GM12878 (cell line): ENCODE measurements around the gene PADI3. TPM values are rescaled to one million over a fixed set of nuclear protein-coding genes. Genes with fewer than 3 reads are reported as not detected.

Experiments
- ATAC-seq: fragments of 200-7000 bp; cut with Tn5 transposase; 3 replicates; pipeline ENCODE4 v1.9.1; 2020; ENCODE audit warnings: mild to moderate bottlenecking, moderate library complexity
- BruUV-seq: library from RNA; stranded (reverse); fragments of 400-500 nt; replicated peaks from 2 replicates; lab custom pipeline; 2021; lab: Mats Ljungman, UMichigan
- CTCF ChIA-PET: fragments of 300-600 bp; sonication (Branson Sonifier 250); formaldehyde crosslinking; extraction: SDS; loops from one replicate; lab custom pipeline; 2021; ENCODE audit warnings: inconsistent platforms; lab: Yijun Ruan, JAX
- POLR2A ChIA-PET: fragments of 350-600 bp; formaldehyde crosslinking; extraction: SDS; loops from one replicate; lab custom pipeline; 2021; ENCODE audit warnings: inconsistent platforms; lab: Charles Lee
- RAD21 ChIA-PET: fragments of 300-600 bp; sonication (Branson Sonifier 250); formaldehyde crosslinking; loops from one replicate; lab custom pipeline; 2023; ENCODE audit warnings: antibody characterized with exemption; ENCODE audit not compliant: unreplicated experiment; lab: Charles Lee
- SMC1A ChIA-PET: fragments of 300-600 bp; sonication (Branson Sonifier 250); formaldehyde crosslinking; loops from one replicate; lab custom pipeline; 2023; ENCODE audit not compliant: unreplicated experiment, uncharacterized antibody; lab: Charles Lee
- DNase-seq: peaks from one replicate; pipeline ENCODE4 v3.0.0-alpha.2; 2011; ENCODE audit warnings: low read depth, low spot score
- FAIRE-seq: peaks from 3 replicates; lab custom pipeline; 2011; peaks lifted over from hg19 to GRCh38; lab: Jason Lieb, UNC
- H2AFZ ChIP-seq: 2 replicates; pipeline ENCODE4 v1.6.0; 2011; ENCODE audit warnings: low read depth, low read length, control low read depth; ENCODE audit not compliant: control insufficient read depth
- H3K27ac ChIP-seq: 2 replicates; pipeline ENCODE4 v1.5.1; 2011; ENCODE audit warnings: control low read depth; ENCODE audit not compliant: control insufficient read depth, insufficient read depth
- H3K27me3 ChIP-seq, 2 experiments: replicated peaks in 1 of 2; 2 replicates each; pipeline versions ENCODE4 v1.6.0 to v1.6.1; 2011; ENCODE audit warnings: low read length in 1 of 2; ENCODE audit not compliant: control insufficient read depth in 2 of 2, insufficient read depth in 2 of 2
- H3K36me3 ChIP-seq, 2 experiments: 2 replicates each; pipeline ENCODE4 v1.5.1; 2011; ENCODE audit warnings: low read length in 1 of 2; ENCODE audit not compliant: control insufficient read depth in 2 of 2, insufficient read depth in 2 of 2
- H3K4me1 ChIP-seq: 2 replicates; pipeline ENCODE4 v1.6.1; 2011; ENCODE audit warnings: mild to moderate bottlenecking, low read length, moderate library complexity, mixed read lengths; ENCODE audit not compliant: control insufficient read depth, insufficient read depth
- H3K4me2 ChIP-seq: 2 replicates; pipeline ENCODE4 v1.6.0; 2011; ENCODE audit warnings: control low read depth; ENCODE audit not compliant: control insufficient read depth, insufficient read depth
- H3K4me3 ChIP-seq: fragments of 200-600 bp; sonication (generic); 2 replicates; pipeline ENCODE4 v1.5.1; 2016
- H3K79me2 ChIP-seq: 2 replicates; pipeline ENCODE4 v1.6.0; 2011; ENCODE audit warnings: low read length; ENCODE audit not compliant: control insufficient read depth, insufficient read depth
- H3K9ac ChIP-seq: 2 replicates; pipeline ENCODE4 v1.8.0; 2011; ENCODE audit warnings: low read length, control low read depth, mixed read lengths; ENCODE audit not compliant: control insufficient read depth, insufficient read depth
- H3K9me3 ChIP-seq: replicated peaks from 3 replicates; pipeline ENCODE4 v1.5.1; 2011; ENCODE audit warnings: mild to moderate bottlenecking, low read length; ENCODE audit not compliant: control insufficient read depth, insufficient read depth
- H4K20me1 ChIP-seq: 2 replicates; pipeline ENCODE4 v1.6.0; 2011; ENCODE audit not compliant: control insufficient read depth, insufficient read depth
- CBFB ChIP-seq: IDR thresholded peaks from 2 replicates; pipeline ENCODE4 v1.6.1; 2016; ENCODE audit warnings: antibody characterized with exemption, low read depth
- CHD1 ChIP-seq: IDR thresholded peaks from 2 replicates; pipeline ENCODE4 v1.6.1; 2012; ENCODE audit warnings: low read depth, low read length, improper control_type of control experiment
- FOXK2 ChIP-seq: fragments of 450-650 bp; IDR thresholded peaks from 2 replicates; pipeline ENCODE4 v1.6.1; 2017; ENCODE audit warnings: mild to moderate bottlenecking, moderate library complexity
- MLLT1 ChIP-seq: fragments of 450-650 bp; IDR thresholded peaks from 2 replicates; pipeline ENCODE4 v1.6.1; 2016; ENCODE audit warnings: mild to moderate bottlenecking
- NR2F1 ChIP-seq: fragments of 450-650 bp; conservative IDR thresholded peaks from 2 replicates; pipeline ENCODE4 v1.6.1; 2017; ENCODE audit warnings: mild to moderate bottlenecking
- POLR2A ChIP-seq: IDR thresholded peaks from 2 replicates; pipeline ENCODE4 v1.6.1; 2011; ENCODE audit warnings: low read depth, mild to moderate bottlenecking, low read length
- SREBF2 ChIP-seq: IDR thresholded peaks from 2 replicates; pipeline ENCODE4 v1.6.1; 2012; ENCODE audit warnings: mild to moderate bottlenecking, low read length
- ZNF384 ChIP-seq: IDR thresholded peaks from 2 replicates; pipeline ENCODE4 v1.6.1; 2012; ENCODE audit warnings: low read depth, mild to moderate bottlenecking, low read length, improper control_type of control experiment, borderline replicate concordance
- WGBS: methylation state at CpG from one replicate; pipeline ENCODE4 v1.1.6; 2016; ENCODE audit warnings: low lambda C conversion rate; ENCODE audit not compliant: insufficient replicate concordance, insufficient coverage; ENCODE audit errors: missing lambda C conversion rate; 5-methylcytosine and 5-hydroxymethylcytosine counted together
- in situ Hi-C: fragments of 300-500 bp; cut with MboI; formaldehyde crosslinking; loops from 9 replicates; pipeline ENCODE4 v1.14.3; 2018; ENCODE audit warnings: mixed read lengths
- intact Hi-C: fragments of 100-400 bp; cut with micrococcal nuclease; formaldehyde crosslinking; loops from one replicate; pipeline ENCODE4 v1.14.2; 2022; ENCODE audit not compliant: unreplicated experiment
- polyA plus RNA-seq, 11 experiments: library from polyadenylated mRNA; depleted of rRNA in 4 of 11; unstranded in 6 of 11; stranded (reverse) in 5 of 11; fragments of >200 nt; fragmentation: Nextera tagmentation in 4 of 11; fragmentation: Illumina TruSeq in 1 of 11; extraction: Ambion mirVana in 4 of 11; extraction: Trizol in 1 of 11; gene quantifications; 1 replicate in 1 of 11; 2 replicates in 10 of 11; pipeline versions ENCODE4 v1.2.1 to v1.2.3, GENCODE V29; 2011 to 2016; ENCODE audit warnings: inconsistent platforms in 2 of 11, missing spikeins in 2 of 11, low read depth in 1 of 11
- total RNA-seq, 4 experiments: library from RNA; depleted of rRNA in 3 of 4; stranded (reverse); fragments of >200 nt in 3 of 4; fragmentation: Illumina TruSeq in 1 of 4; extraction: Trizol in 1 of 4; gene quantifications; 2 replicates each; pipeline versions ENCODE4 v1.2.1 to v1.2.3, GENCODE V29; 2013 to 2021
- TF ChIP-seq, protein P1 (sequence below): fragments of 450-650 bp; IDR thresholded peaks from 2 replicates; pipeline ENCODE4 v1.6.1; 2017; ENCODE audit warnings: mild to moderate bottlenecking, low read depth, inconsistent platforms; ENCODE audit not compliant: poor library complexity, severe bottlenecking
- TF ChIP-seq, protein P2 (sequence below): fragments of 150-350 bp; IDR thresholded peaks from 2 replicates; pipeline ENCODE4 v1.6.1; 2014; ENCODE audit warnings: mild to moderate bottlenecking, low read depth, low read length
- TF ChIP-seq, protein P3 (sequence below): fragments of 450-650 bp; IDR thresholded peaks from 2 replicates; pipeline ENCODE4 v1.6.1; 2017; ENCODE audit warnings: mild to moderate bottlenecking, moderate library complexity

Gene PADI3
- total and polyA plus RNA-seq, 10 of the 15 experiments (the other 5 are each of a cell fraction or from before 2014, with no cell fraction given): 0.01 TPM; not detected in 9

GRCh38 chr1:17251701-17252376, 2.9 kb downstream of the PADI3 start:
- POLR2A ChIA-PET: no interaction called here
- H3K27me3 ChIP-seq: no peaks in the 10 kb centered on the region; a peak in 1 of 4 replicates
- no peak for DNase-seq
- H3K27ac ChIP-seq: no peak overlapping the region
- RAD21 ChIA-PET: interaction anchor here (0.6 kb wide), 1 partner anchor 76 kb away, joined by 3 read pairs; no protein-coding TSS in a partner anchor
- SMC1A ChIA-PET: no interaction called here
- CTCF ChIA-PET: interaction anchor here (1.9 kb wide), 1 partner anchor 15 kb away, joined by 4 read pairs; no protein-coding TSS in a partner anchor
- no peak overlapping the region for H2AFZ ChIP-seq
- H3K4me2 ChIP-seq: no peak overlapping the region
- H3K4me1 ChIP-seq: no peaks in the 10 kb centered on the region; the same call in 1 of the 2 replicates
- H3K36me3 ChIP-seq: no peaks in the 10 kb centered on the region
- ATAC-seq: no peak
- no peak overlapping the region for H3K9ac ChIP-seq
- in situ Hi-C loops (no loop called here), intact Hi-C loops (no loop called here)
- no peaks in the 10 kb centered on the region for H4K20me1 ChIP-seq
- BruUV-seq: no TSS peak
- no peak for FAIRE-seq
- 2% methylated on average over 3 of the region's 3 CpGs for WGBS
- H3K79me2 ChIP-seq: no peaks in the 10 kb centered on the region
- H3K9me3 ChIP-seq: no peaks in the 10 kb centered on the region
- TF ChIP-seq, protein P1, sequence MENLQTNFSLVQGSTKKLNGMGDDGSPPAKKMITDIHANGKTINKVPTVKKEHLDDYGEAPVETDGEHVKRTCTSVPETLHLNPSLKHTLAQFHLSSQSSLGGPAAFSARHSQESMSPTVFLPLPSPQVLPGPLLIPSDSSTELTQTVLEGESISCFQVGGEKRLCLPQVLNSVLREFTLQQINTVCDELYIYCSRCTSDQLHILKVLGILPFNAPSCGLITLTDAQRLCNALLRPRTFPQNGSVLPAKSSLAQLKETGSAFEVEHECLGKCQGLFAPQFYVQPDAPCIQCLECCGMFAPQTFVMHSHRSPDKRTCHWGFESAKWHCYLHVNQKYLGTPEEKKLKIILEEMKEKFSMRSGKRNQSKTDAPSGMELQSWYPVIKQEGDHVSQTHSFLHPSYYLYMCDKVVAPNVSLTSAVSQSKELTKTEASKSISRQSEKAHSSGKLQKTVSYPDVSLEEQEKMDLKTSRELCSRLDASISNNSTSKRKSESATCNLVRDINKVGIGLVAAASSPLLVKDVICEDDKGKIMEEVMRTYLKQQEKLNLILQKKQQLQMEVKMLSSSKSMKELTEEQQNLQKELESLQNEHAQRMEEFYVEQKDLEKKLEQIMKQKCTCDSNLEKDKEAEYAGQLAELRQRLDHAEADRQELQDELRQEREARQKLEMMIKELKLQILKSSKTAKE: no peak
- no peak for TF ChIP-seq ZNF384
- no peak for TF ChIP-seq MLLT1
- TF ChIP-seq FOXK2: no peak
- TF ChIP-seq, protein P2, sequence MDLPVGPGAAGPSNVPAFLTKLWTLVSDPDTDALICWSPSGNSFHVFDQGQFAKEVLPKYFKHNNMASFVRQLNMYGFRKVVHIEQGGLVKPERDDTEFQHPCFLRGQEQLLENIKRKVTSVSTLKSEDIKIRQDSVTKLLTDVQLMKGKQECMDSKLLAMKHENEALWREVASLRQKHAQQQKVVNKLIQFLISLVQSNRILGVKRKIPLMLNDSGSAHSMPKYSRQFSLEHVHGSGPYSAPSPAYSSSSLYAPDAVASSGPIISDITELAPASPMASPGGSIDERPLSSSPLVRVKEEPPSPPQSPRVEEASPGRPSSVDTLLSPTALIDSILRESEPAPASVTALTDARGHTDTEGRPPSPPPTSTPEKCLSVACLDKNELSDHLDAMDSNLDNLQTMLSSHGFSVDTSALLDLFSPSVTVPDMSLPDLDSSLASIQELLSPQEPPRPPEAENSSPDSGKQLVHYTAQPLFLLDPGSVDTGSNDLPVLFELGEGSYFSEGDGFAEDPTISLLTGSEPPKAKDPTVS: no peak
- TF ChIP-seq, protein P3, sequence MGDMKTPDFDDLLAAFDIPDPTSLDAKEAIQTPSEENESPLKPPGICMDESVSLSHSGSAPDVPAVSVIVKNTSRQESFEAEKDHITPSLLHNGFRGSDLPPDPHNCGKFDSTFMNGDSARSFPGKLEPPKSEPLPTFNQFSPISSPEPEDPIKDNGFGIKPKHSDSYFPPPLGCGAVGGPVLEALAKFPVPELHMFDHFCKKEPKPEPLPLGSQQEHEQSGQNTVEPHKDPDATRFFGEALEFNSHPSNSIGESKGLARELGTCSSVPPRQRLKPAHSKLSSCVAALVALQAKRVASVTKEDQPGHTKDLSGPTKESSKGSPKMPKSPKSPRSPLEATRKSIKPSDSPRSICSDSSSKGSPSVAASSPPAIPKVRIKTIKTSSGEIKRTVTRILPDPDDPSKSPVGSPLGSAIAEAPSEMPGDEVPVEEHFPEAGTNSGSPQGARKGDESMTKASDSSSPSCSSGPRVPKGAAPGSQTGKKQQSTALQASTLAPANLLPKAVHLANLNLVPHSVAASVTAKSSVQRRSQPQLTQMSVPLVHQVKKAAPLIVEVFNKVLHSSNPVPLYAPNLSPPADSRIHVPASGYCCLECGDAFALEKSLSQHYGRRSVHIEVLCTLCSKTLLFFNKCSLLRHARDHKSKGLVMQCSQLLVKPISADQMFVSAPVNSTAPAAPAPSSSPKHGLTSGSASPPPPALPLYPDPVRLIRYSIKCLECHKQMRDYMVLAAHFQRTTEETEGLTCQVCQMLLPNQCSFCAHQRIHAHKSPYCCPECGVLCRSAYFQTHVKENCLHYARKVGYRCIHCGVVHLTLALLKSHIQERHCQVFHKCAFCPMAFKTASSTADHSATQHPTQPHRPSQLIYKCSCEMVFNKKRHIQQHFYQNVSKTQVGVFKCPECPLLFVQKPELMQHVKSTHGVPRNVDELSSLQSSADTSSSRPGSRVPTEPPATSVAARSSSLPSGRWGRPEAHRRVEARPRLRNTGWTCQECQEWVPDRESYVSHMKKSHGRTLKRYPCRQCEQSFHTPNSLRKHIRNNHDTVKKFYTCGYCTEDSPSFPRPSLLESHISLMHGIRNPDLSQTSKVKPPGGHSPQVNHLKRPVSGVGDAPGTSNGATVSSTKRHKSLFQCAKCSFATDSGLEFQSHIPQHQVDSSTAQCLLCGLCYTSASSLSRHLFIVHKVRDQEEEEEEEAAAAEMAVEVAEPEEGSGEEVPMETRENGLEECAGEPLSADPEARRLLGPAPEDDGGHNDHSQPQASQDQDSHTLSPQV: no peak
- no peak for TF ChIP-seq SREBF2
- no peak for TF ChIP-seq NR2F1
- no peak for TF ChIP-seq CBFB
- TF ChIP-seq POLR2A: no peak
- TF ChIP-seq CHD1: no peak
- H3K4me3 ChIP-seq: no peak overlapping the region
